CD4-positive, alpha-beta T cell treated with Interleukin-12 subunit alpha and Interleukin-12 subunit beta, for 1 hour (primary cell): ENCODE data around the gene MEIOC.
"Not testable (repeated sequence)": the region's sequence is repeated elsewhere in the genome, so short reads cannot be mapped to it uniquely, and the experiment has no call there.

Experiments
- DNase-seq: peaks from one replicate; pipeline ENCODE4 v3.0.0-alpha.2; 2020

The MEIOC gene

DNA sequence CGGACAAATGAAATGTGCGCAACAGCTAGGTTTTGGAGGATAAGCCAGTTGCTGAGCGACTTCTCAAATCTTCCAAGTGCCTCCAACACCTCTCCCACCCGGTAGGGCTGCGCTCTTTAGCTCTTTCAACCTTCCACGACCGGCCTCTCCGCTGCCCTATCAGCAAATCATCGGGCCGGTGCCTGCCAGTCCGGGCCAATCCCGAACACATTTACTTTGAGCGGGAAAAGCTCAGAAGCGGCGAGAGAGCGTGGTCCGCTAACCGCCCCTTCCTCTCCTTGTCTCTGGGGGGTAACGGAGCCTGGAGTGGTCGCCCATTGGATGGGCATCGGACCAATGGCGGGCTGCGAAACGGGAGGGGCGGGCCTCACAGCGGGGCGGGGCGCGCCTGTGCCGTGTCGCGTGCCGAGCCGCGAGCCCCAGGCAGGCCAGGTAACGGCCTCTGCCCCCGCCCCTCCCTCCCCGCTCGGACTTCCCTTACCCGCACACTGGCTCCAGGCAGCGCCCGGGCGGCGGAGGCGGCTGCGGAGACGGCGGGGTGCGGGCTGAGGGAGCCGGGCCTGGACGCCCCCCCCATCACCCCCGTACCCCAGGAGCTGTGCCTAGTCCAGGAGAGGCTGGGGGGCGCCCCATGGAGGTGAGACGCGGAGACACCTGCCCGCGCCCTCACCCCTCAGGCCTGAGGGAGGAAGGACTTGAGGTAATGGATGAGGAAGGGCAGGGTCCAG is at the start of gene MEIOC:
Gene MEIOC, plus strand, starts transcription at position 486 of the 728 bp plus-strand sequence. Its CDS starts 146 bp downstream, at position 632.
- DNase-seq = peak; percentile 31

DNA sequence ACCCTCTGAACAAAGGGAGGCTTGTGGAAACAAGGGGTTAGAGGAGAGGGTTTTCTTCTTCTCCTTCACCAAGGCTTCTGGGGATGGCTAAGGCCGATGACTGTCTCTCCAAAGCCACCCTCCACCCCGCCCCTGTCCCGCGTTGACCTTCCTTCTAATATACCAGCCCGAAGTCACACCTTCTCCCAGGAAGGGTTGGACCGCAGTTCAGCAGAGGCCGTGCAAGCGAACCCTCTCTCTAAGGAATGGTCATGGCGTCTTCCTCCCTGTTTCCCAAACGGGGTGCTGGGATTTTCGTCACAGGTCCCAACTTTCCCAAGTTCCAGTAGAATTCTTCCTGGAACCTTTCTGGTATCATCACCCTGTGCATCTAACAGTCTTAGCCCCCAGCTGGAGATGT is 49.6 kb upstream of the MEIOC start:
- DNase-seq = no peak

DNA sequence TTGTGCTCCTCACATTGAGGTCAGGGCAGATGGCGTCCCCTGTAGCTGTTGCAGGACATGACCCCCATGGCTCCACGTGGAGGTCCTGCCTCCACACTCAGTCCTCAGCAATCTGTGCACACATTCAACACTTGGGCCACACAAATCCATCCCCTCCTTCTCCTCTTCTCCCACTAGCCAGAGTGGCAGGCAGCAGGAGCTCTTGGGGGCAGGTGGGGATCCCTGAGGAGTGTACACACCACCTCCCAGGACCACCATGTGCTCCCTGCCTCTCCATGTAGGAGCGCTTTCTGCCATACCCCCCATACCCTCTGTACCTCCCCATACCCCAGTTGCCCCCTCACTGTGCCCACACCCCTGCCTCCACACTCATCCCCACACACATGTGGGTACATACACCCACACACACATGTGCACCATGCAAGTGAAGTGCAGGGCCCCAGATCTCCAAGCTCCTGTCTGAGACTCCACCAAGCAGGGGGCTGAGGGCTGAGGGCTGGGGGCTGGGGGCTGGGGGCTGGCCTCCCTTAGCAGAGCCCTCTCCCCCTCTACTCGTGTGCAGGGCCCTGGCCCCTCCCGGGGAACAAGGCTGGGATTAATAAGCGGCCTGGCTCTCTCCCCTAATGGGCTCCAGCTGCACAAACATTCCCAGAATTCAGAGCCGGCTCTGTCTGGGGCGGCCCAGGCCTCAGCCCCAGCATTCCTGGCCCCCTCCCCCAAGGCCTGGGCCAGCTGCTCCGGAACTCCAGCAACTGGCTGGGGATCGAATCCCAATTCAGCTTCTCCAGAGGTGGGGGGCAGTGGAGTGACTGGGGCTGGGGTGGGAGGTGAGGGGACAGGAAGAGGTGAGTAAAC is 48.2 kb upstream of the MEIOC start:
- no peak for DNase-seq

DNA sequence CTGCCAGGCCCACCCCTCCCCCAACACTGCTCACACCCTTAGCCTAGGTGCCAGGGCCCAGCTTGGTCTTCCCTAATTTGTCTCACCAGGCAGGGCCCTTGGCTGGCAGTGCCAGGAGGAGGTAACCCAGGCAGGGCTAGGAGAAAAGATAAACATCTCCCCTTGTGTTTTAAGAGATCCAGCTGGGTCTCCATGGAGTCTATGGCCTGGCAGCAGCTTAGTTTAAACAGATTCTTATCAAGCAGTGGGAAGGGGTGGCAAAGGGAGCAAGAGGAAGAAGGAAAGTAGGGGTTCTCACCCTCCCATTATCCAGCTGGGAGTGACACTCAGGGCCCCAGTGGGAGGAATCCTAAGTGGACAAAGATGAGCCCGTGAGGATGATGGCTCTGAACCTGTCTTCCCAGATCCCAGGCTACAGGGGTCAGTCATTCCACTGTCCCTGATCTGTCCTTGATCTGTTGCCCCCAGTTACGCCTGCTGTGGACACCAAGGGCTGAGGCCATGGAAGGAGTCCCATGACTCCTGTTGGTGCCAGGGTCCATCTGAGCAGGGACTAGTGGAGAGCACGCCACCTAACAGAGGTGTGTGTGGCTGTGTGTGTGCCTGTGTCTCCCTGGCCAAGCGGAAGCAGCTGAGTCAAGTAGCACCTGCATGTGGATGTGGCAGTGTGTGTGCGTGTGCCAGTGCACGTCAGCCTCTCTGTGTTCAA is 47.4 kb upstream of the MEIOC start:
- no peak for DNase-seq

DNA sequence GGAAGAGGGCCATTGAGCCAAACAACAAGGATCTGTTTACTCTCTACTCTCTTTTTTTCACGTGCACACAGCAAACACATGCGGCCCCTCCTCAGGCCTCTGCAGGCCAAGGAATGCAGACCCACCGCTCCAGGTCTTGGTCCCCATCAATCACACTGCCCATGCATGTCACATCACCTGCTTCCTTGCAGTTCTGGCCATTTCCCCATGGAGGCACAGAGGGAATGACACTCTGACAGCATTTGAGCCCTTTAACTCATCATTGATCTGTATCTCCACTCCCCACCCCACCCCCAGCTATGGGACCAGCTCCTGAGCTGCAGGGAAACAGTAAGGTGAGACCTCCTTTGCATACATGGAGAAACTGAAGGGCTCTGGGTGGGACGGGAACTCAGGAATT is 45.9 kb upstream of the MEIOC start:
- no peak for DNase-seq

DNA sequence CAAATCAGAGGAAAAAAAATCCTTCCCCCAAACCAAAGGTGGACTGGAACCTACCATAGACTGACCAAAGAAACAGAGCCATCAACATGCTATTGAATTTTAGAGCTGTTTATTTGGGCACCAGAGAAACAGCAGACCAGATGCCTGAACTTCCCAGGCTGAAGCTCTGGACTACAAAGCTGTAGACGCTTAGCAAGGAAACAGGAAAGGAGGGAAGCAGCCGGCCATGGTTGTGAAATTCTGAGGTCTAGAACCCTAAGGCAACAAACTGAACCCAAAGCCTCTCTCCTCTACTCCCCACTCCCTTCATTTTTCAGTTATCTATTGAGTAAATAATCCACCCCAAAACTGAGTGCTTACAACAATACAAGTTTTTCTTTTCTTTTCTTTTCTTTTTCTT is 45.4 kb upstream of the MEIOC start:
- no peak for DNase-seq

DNA sequence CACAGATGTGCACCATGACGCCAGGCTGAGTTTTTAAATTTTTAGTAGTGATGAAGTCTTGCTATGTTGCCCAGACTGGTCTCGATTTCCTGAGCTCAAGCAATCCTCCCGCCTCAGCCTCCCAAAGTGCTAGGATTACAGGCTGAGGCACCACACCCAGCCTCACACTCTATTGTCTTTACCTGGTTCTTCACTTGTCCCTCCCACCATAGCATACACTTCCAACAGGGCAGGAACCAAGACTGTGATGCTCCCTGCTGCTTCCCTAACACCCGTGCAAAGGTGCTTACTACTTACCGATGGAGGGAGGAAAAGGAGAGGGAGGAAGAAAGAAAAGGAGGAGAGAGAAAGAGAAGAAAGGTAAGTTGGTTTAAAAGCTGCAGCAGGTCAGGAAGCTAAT is 41.4 kb upstream of the MEIOC start:
- DNase-seq = no peak

DNA sequence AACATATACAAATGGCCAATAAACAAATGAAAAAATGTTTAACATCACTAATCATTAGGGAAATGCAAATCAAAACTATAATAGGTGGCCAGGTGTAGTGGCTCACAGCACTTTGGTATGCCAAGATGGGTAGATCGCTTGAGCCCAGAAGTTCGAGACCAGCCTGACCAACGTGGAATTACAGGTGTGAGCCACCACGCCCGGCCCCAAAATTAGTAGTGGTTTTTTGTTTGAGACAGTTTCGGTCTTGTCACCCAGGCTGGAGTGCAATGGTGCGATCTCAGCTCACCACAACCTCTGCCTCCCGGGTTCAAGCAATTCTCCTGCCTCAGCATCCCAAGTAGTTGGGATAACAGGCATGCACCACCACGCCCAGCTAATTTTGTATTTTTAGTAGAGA is 37.6 kb upstream of the MEIOC start:
- DNase-seq = not testable (repeated sequence)

DNA sequence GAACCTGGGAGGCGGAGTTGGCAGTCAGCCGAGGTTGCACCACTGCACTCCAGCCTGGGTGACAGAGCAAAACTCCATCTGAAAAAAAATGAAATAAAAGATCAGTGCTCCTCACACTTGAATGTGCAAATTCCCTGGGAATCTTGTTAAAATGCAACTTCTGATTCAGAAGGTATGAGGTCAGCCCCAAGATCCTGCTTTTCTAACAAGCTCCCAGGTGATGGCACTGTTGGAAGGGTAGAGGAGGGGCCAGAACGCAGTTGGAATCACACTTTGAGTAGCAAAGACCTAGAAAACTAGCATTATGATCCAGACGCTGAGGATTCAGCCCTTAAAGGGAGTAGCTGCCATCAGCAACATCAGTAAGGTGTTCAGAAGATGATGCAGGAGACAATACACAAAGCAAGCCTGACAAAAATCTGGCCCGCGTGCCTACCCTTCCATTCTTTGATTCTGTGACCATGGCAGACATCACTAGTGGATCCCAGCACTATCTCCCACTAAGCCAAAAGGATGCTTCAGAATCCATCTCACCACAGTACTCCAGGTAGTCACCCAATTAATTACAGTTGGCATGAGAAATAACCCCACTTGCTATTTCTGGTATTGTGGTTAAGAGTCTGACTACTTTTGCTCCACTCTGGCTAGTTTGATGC is 33.1 kb upstream of the MEIOC start:
- no peak for DNase-seq

DNA sequence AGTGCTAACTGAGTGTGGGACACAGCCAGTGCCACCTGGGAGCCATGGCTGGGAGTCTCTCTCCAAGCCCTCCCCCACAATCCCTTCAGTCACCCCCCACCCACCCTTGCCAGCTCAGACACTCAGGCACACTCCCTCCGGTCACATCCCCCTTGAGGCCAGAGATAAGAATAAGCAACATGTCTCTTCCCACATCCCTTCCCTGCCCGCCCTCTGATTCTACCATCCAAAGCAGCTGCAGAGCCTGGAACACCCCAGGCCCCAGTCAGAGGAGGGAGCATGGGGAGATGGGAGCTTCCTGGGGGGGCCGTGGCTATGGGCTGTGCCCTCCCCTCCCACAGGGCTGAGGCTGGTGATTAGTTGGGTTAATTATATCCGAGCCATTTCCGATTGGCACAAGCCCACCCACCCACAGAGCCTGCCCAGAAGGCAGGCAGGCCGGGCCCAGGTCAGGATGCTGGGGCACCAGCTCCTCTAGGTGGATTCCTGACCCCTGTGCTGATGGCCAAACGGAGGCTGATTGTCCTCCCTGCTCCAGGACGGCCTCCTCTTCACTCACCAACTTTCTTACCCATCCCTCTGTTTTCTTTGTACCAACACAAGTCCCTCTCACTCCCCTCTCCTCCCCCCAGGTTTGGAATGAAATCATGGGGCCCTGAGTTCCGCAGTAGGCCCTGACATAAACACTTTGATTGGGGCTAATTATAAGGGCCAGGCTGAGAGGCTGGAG is 28.6 kb upstream of the MEIOC start:
- DNase-seq = no peak

DNA sequence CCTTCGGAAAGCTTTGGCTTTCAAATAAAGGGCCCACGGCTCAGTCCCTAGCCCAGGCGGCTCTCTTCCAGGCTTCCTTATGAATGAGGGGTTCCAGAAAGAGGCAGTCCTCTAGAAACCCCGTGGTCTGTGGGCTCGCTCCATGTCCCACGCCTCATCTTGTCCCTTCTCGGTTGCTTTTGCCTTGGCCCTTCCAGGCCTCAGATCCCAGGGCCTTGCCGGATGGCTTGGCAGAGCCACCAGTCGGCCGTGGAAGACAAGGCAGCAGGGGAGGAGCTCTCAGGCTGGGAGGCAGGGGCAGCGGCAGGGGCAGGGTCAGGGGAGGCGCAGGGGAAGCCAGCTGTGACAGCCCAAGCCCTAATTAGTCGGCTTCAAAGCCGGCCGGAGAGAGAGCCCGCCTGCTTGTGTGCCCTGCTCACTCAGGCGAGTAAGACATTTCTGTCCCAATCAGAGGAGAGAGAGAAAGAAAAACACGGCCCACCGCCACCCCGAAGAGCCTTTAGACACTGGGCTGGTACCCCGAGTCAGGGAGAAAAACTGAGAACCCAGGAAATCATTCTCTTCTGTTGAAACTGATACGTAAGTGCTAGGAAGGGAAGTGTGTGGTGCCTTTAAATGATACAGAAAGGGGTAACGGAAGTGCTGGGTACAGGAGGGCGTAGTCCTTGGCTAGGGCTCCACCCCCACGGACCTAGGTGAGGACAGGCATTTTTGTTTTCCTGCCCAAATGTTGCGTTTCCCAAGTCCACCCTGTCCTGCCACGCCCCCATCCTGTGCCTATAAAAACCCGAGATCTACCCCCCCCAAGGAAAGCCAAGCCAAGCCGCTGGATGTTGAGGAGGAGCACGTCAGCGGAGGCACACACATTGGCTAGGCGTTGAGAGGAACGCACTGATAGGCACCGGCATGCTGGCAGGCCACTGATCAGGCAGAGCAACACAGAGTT is 27.8 kb upstream of the MEIOC start:
- DNase-seq = peak; percentile 5

DNA sequence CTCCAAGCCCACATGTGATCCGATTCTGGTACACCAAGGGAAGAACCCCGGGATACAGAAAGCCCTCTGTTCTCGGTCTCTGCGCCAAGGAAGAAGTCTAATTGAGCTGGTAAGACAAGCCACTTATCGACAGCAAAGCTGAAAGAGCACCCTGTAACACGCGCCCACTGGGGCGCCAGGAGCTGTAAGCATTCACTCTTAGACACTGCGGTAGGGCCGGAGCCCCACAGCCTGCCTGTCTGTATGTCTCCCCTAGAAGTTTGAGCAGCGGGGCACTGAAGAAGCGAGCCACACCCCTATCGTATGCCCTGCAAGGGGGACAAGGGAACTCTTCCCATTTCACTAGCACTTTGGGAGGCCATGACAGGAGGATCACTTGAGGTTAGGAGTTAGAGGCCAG is 27.0 kb upstream of the MEIOC start:
- DNase-seq = no peak

DNA sequence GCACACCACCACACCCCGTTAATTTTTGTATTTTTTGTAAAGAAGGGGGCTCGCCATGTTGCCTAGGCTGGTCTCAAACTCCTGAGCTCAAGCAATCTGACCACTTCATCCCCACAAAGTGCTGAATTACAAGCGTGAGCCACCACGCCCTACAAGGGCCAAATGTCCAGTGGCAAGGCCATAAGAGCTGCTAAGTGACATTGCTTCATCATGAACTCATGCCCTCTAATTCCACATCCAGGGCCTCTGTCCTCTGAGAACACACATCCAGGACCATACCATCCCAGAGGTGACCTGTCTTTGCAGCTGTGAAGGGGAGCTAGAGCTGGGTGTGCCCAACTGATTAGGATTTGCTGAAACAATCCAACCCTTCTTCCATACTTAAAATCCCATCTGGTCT is 25.6 kb upstream of the MEIOC start:
- no peak for DNase-seq

DNA sequence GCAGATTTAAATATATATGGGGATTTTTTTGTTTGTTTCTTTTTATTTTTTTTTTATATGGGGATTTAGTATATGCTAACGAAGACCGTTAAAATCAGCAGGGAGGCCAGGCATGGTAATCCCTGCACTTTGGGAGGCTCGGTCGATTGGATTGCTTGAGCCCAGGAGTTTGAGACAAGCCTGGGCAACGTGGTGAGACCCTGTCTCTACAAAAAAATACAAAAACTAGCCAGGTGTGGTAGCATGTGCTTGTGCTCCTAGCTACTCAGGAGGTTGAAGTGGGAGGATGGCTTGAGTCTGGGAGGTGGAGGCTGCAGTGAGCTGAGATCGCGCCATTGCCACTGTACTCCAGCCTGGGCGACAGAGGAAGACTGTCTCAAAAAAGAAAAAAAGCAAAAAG is 22.3 kb upstream of the MEIOC start:
- no peak for DNase-seq

DNA sequence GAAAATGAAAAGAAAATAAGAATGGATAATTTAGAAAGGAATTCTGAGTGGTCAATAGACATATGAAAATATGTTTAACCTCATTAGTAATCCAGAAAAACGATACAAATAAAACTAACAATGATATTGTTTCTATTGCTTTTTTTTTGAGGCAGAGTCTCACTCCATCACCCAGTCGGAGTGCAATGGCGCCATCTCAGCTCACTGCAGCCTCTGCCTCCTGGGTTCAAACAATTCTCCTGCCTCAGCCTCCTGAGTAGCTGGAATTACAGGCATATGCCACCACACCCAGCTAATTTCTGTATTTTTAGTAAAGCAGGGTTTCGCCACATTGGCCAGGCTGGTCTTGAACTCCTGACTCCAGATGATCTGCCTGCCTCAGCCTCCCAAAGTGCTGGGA is 21.9 kb upstream of the MEIOC start:
- DNase-seq = not testable (repeated sequence)

DNA sequence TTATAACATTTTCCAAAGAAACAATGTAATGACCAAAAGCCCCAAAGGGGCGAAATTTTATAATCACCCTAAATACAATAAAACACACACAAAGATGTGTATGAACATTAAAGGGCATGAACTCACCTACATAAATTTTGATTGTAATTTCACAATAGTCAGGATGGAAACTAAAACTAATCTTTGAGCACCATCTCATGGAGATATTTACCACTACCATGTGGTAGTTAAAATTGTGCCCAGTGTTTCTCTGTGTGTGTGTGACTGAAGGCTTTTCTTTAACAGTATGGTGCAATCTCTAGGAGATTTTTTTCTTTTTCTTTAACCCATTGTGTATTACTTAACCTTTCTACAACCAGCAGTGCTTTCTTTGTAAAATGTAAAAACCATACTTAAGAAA is 19.7 kb upstream of the MEIOC start:
- DNase-seq = no peak

DNA sequence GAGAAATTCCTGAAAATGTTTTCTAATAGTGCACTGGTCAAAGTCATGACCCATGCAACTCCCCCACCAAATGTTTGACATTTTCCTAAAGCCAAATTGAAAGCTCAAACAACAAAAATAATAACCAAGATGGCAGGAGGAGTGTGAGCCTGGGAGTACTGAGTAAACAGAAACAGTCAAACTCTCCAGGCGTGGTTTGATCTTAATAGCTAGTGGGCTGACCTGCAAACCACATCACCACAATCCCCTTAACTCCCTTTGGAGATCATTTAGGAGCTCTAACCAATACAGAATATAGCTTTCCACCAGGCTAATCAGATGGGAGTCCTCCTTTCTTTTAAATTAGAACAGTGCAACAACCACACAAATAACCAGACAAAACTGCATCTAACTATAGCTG is 19.2 kb upstream of the MEIOC start:
- no peak for DNase-seq

DNA sequence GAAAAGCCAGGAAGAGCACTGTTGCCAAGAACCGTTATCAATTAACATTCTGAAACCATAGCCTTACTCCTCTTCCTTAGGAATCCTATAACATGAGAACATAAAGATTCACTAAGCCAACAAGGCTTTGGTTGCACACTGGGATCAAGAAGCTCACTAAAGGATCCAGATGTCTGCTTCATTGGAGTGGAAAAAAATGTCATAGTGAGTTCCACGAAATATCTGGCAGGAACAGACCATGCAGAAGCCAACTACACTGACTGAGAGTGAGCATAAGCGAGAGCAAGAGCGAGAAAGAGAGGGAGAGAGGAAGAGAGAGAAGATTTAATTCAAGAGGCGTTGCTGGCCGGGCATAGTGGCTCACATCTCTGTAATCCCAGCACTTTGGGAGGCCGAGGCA is 13.4 kb upstream of the MEIOC start:
- DNase-seq = no peak

DNA sequence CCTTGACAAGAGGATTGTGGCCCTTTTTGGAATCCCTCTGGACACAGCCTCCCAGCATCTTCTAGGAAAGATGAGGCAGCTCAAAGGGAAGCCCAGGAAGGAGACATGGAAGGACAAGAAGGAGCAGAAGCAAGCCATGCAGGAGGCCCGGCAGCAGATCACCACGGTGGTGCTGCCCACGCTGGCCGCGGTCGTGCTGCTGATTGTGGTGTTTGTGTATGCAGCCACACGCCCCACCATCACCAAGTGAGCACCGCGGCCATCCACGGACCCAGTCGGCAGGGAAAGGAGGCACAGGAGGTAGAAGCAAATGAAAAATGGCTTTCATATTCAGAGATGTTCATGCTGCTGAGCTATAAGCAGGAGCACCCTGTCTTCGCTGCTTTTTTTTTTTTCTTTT is 10.9 kb upstream of the MEIOC start:
- no peak for DNase-seq

DNA sequence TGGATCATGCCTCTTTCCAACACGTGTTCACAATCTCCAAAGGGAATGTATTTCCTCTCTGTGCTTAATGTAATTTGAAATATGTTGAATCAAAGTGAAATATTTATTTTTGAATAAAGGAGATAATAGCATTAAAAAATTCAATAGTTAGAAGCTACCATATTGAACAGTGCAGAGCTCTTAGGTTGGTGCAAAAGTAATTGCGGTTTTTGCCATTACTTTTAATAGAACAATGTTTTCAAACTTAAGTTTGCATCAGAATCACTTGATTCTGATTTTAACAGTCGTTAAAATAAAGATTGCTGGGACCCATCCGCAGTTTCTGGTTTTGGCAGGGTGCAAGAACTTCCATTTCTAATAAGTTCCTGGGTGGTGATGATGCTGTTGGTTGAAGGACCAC is 10.0 kb upstream of the MEIOC start:
- no peak for DNase-seq

DNA sequence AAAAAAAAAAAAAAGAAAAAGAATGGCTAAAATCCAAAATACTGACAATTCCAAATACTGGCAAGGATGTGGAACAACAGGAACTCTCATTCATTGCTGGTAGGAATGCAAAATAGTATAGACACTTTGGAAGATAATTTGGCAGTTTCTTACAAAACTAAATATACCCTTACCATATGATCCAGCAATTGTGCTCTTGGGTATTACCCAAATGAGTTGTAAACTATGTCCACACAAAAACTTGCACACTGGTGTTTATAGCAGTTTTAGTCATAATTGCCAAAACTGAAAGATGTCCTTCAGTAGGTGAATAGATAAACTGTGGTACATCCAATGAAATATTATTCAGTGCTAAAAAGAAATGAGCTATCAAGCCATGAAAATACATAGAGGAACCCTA is 8.5 kb upstream of the MEIOC start:
- DNase-seq = no peak
